Measurements from ENCODE around the gene PNPLA2. TPM values are rescaled to one million over a fixed set of nuclear protein-coding genes. Genes with fewer than 3 reads are reported as not detected.

Gene PNPLA2
- total RNA-seq, 2 experiments from 2014 or later = 110 to 125 TPM

GRCh38 chr11:808427-809286, 10.1 kb upstream of the PNPLA2 start:
- peak overlapping the region; percentile 97 for H3K27ac Mint-ChIP-seq
- no peaks in the 10 kb centered on the region for H3K27me3 Mint-ChIP-seq
- H3K4me3 Mint-ChIP-seq = peak overlapping the region; percentile 91
- POLR2A ChIA-PET = interaction anchor here (1.1 to 2.9 kb wide), 11 partner anchors 9 to 302 kb away, joined by 3 to 51 read pairs (median 7); partner anchors contain the start of genes CD151, CRACR2B, PNPLA2 and POLR2L
- H3K36me3 Mint-ChIP-seq = peaks cover 12% of the 10 kb centered on the region
- no peaks in the 10 kb centered on the region for H3K9me3 Mint-ChIP-seq
- H3K4me1 Mint-ChIP-seq = peaks cover 29% of the 10 kb centered on the region
- ATAC-seq (ENCODE audit: low read depth) = no peak
- no peak for DNase-seq

- Mint-ChIP-seq H3K27me3 (no peaks in the 10 kb centered on the region), H3K36me3 (peaks cover 14% of the 10 kb centered on the region), H3K27ac (peak within 1 kb of the TSS; percentile 97), H3K4me1 (peaks cover 27% of the 10 kb centered on the region), H3K4me3 (peak within 1 kb of the TSS; percentile 91), H3K9me3 (no peaks in the 10 kb centered on the region)
- DNase-seq = peak; percentile 98
- POLR2A ChIA-PET = interaction anchor here (0.6 to 2.9 kb wide), 13 partner anchors 10 to 303 kb away, joined by 3 to 51 read pairs (median 5); partner anchors contain the start of genes CD151, CRACR2B, PNPLA2 and RNH1
- peak; percentile 81 for ATAC-seq (ENCODE audit: low read depth)
These were observed 9.3 kb upstream of the PNPLA2 start, which contains the start of gene RPLP2 for GRCh38 chr11:809287-810039. Gene RPLP2 (plus strand): TSS chr11:809967. CDS start chr11:810235, 268 bp downstream.

DNA sequence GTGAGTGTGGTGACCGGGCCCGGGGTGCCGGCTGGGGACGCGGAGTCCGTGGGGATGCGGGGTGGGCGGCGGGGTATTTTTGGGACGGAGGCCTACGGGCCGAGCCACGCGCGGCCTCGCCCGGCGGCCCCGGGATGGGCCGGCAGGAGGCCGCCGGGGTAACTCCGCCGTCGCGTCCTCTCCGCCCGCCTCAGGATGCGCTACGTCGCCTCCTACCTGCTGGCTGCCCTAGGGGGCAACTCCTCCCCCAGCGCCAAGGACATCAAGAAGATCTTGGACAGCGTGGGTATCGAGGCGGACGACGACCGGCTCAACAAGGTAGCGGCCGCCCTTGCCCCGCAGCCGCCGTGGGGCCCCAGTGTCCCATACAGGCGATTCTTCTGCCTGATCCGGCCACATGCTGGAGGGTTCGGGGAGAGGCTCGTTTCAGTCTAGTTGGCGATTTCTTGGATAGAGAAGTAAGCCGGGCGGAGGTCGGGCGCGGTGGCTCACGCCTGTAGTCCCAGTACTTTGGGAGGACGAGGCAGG, 8.6 kb upstream of the PNPLA2 start:
- H3K36me3 Mint-ChIP-seq = peaks cover 14% of the 10 kb centered on the region
- no peaks in the 10 kb centered on the region for H3K9me3 Mint-ChIP-seq
- H3K4me1 Mint-ChIP-seq = peaks cover 27% of the 10 kb centered on the region
- DNase-seq (no peak), ATAC-seq (ENCODE audit: low read depth) (peak; percentile 8)
- peak overlapping the region; percentile 97 for H3K27ac Mint-ChIP-seq
- no peaks in the 10 kb centered on the region for H3K27me3 Mint-ChIP-seq
- POLR2A ChIA-PET = interaction anchor here (0.6 to 2.9 kb wide), 14 partner anchors 9 to 303 kb away, joined by 3 to 51 read pairs (median 6); partner anchors contain the start of genes CD151, CRACR2B, PNPLA2 and RNH1
- peak overlapping the region; percentile 91 for H3K4me3 Mint-ChIP-seq

DNA sequence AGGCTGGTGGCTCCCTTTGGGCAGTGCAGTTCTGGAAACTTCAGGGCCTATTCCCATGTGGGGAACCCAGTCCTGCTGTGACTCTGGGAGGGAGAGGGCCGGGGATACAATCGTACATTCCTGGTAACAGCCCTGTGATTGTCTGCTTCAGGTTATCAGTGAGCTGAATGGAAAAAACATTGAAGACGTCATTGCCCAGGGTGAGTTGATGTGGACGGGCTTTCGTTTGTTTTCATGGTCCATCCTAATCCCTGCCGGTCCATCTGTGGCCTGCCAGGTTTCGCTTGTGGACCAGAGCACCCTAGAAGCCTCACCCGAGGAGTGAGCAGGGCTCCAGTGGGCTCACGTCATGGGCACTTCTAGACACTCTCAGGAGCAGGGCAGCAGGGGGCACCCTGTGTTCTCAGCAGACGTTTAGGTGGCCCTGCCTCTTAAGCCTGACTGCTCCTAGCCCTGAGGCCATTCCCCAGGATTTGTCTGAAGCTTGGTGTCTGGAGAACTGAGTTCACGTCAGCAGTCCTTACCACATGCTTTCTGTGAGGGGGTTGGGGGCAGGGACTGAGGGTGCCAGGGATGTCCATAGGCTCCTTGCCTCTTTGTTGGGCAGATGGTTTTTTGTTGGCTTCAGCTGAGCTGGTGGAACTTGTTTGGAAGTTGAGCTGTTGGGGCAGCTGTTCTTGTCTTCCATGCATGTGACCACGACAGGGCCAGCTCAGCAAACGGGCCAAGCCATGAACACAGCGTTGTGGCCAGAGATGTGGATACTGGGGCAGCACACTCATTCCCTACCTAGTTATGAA, 7.1 kb upstream of the PNPLA2 start:
- ATAC-seq (ENCODE audit: low read depth) (no peak), DNase-seq (no peak)
- H3K9me3 Mint-ChIP-seq = no peaks in the 10 kb centered on the region
- peak overlapping the region; percentile 91 for H3K4me3 Mint-ChIP-seq
- POLR2A ChIA-PET = interaction anchor here (0.8 to 1.3 kb wide), 2 partner anchors 8 to 30 kb away, joined by 3 to 21 read pairs; partner anchors contain the start of gene PNPLA2
- peaks cover 14% of the 10 kb centered on the region for H3K36me3 Mint-ChIP-seq
- peaks cover 26% of the 10 kb centered on the region for H3K4me1 Mint-ChIP-seq
- no peaks in the 10 kb centered on the region for H3K27me3 Mint-ChIP-seq
- peak overlapping the region; percentile 79 for H3K27ac Mint-ChIP-seq

GRCh38 chr11:812390-812789, 6.3 kb upstream of the PNPLA2 start:
- Mint-ChIP-seq H3K27ac (peak overlapping the region; percentile 45), H3K4me1 (peaks cover 26% of the 10 kb centered on the region), H3K27me3 (no peaks in the 10 kb centered on the region), H3K9me3 (no peaks in the 10 kb centered on the region), H3K36me3 (peaks cover 14% of the 10 kb centered on the region), H3K4me3 (no peak overlapping the region)
- DNase-seq = no peak
- ATAC-seq (ENCODE audit: low read depth) = no peak
- POLR2A ChIA-PET = interaction anchor here (1.1 kb wide), 1 partner anchor 20 kb away, joined by 4 read pairs; the partner anchor contains the start of gene CD151

- Mint-ChIP-seq H3K27ac (no peak overlapping the region), H3K4me3 (no peak overlapping the region)
These were observed 5.7 kb upstream of the PNPLA2 start for GRCh38 chr11:813072-813455.

DNA sequence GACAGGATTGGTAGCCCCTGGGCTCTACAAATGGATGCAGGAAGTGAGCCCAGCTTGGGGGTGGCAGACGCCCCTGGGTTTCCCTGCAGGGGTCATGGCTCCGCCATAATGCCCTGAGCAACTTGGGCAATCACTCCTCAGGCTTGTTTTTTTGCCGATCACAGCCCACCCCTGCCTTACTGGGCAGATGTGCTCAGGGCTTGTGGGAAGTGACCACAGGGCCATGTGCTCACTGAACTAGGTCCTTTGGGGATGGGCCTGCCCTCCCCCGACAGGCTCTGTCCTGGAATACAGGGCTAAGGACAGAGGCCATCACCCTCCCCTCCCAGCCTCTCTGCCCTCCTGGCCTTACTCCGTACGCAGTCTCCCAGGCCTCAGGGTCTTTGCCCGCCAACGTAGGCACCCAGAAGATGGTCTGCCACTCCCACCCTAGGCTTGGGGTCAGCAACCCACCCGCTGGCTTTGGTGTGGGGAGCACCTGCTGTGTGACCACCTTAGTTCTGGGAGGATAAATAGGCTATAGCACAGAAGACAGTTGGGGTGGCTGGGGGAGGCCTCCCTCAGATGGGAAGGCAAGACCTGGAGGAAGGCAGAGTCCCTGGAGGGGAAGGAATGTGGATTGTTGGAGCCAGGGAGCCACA, 5.1 kb upstream of the PNPLA2 start:
- peaks cover 14% of the 10 kb centered on the region for H3K36me3 Mint-ChIP-seq
- H3K27ac Mint-ChIP-seq = no peak overlapping the region
- POLR2A ChIA-PET = interaction anchor here (1.1 kb wide), 1 partner anchor 19 kb away, joined by 4 read pairs; the partner anchor contains the start of gene CD151
- ATAC-seq (ENCODE audit: low read depth) = no peak
- DNase-seq = no peak
- no peaks in the 10 kb centered on the region for H3K9me3 Mint-ChIP-seq
- no peaks in the 10 kb centered on the region for H3K27me3 Mint-ChIP-seq
- no peak overlapping the region for H3K4me3 Mint-ChIP-seq
- peaks cover 21% of the 10 kb centered on the region for H3K4me1 Mint-ChIP-seq

More at GRCh38 chr11:813072-813455, 5.7 kb upstream of the PNPLA2 start:
- Mint-ChIP-seq H3K36me3 (peaks cover 14% of the 10 kb centered on the region), H3K4me1 (peaks cover 23% of the 10 kb centered on the region), H3K9me3 (no peaks in the 10 kb centered on the region), H3K27me3 (no peaks in the 10 kb centered on the region)
- ATAC-seq (ENCODE audit: low read depth) (no peak), DNase-seq (no peak)
- POLR2A ChIA-PET = interaction anchor here (1.1 kb wide), 1 partner anchor 20 kb away, joined by 4 read pairs; the partner anchor contains the start of gene CD151

DNA sequence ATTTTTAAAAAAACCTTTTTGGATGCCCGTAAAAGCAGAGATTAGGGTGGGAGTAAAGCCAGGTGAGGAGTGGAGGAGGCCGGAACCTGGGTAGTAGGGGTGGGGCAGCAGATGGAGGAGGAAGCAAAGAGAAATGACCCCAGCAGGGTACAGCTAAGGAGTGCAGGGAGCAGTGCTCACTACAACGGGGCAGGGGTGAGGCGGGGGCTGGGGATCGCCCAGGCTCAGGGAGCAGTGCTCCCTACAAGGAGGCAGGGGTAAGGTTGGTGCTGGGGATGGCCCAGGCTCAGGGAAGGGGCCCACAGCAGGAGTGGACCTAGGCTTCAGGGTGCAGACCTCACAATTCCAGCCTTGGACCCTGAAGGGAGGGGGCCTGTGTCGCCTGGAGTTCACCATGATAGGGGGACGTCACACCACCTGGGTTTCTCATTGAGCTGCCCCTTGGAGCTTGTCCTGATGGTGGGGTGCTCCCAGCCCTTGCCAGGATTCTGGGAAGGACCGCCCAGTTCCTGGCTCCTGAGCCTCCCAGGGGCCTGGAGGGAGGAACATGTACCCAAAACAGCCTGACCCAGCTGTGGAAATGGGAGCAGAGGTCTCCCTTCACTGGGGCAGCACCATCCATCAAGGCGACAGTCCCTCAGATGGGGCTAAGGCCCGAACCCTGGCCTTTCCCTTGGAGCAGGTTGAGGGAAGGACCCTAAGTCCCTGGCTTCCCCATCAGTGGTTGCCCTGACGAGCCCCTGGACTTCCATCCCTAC, 2.9 kb upstream of the PNPLA2 start:
- H3K4me3 Mint-ChIP-seq = no peak overlapping the region
- H3K4me1 Mint-ChIP-seq = peaks cover 17% of the 10 kb centered on the region
- no peak for ATAC-seq (ENCODE audit: low read depth)
- peaks cover 14% of the 10 kb centered on the region for H3K36me3 Mint-ChIP-seq
- no peaks in the 10 kb centered on the region for H3K9me3 Mint-ChIP-seq
- POLR2A ChIA-PET = no interaction called here
- DNase-seq = no peak
- no peak overlapping the region for H3K27ac Mint-ChIP-seq
- H3K27me3 Mint-ChIP-seq = no peaks in the 10 kb centered on the region

DNA sequence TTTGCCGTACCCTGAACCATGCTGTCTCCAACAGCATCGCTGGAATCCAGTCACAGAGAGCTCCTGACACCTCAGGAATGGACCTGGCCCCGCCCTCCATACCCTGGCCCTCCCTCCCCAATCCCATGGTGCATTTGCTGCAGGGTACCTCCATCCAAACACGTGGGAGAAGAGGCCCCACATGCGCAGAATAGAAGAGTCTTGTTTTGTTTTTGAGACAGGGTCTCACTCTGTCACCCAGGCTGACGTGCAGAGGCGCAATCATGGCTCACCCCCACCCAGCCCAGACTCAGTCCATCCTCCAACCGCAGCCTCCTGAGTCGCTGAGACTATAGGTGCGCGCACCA, 2.3 kb upstream of the PNPLA2 start:
- Mint-ChIP-seq H3K27me3 (no peaks in the 10 kb centered on the region), H3K27ac (no peak overlapping the region), H3K9me3 (no peaks in the 10 kb centered on the region), H3K36me3 (peaks cover 11% of the 10 kb centered on the region), H3K4me1 (peaks cover 15% of the 10 kb centered on the region), H3K4me3 (no peak overlapping the region)
- POLR2A ChIA-PET = no interaction called here
- ATAC-seq (ENCODE audit: low read depth) (no peak), DNase-seq (no peak)

- DNase-seq (peak; percentile 97), ATAC-seq (ENCODE audit: low read depth) (peak; percentile 62)
- Mint-ChIP-seq H3K9me3 (no peaks in the 10 kb centered on the region), H3K27ac (peak overlapping the region; percentile 82), H3K27me3 (no peaks in the 10 kb centered on the region), H3K4me1 (peaks cover 7% of the 10 kb centered on the region), H3K4me3 (peak overlapping the region; percentile 82), H3K36me3 (peaks cover 2% of the 10 kb centered on the region)
- POLR2A ChIA-PET = interaction anchor here (0.9 to 3.0 kb wide), 17 partner anchors 8 to 500 kb away, joined by 3 to 51 read pairs (median 8); partner anchors contain the start of genes CD151, CHID1, CRACR2B and DEAF1
These were observed 616 bp downstream of the PNPLA2 start for GRCh38 chr11:819129-819931.

Data from activated naive CD8-positive, alpha-beta T cell treated with anti-CD3 and anti-CD28 coated beads, Interleukin-2, amount 10 ng/mL, durations not matched to agents 7 days and 5 days (primary cell).